Cardiac muscle cell (in vitro differentiated cells and primary cell): ENCODE results near the gene LRRC4C. TPM values are rescaled to one million over a fixed set of nuclear protein-coding genes. Genes with fewer than 3 reads are reported as not detected.

Experiments
- DNase-seq, 2 donors: peaks; one replicate each; pipeline versions ENCODE4 v3.0.0 to v3.0.0-alpha.2; 2010 to 2017; ENCODE audit warnings: low read depth in 1 of 2, low spot score in 1 of 2
- H3K27ac ChIP-seq: fragments of 200-600 bp; sonication (generic); 2 replicates; pipeline ENCODE4 v1.5.1; 2016
- H3K27me3 ChIP-seq: fragments of 200-600 bp; sonication (generic); 2 replicates; pipeline ENCODE4 v1.6.0; 2016; ENCODE audit warnings: control low read depth
- H3K36me3 ChIP-seq: fragments of 200-600 bp; sonication (generic); 2 replicates; pipeline ENCODE4 v1.5.1; 2016; ENCODE audit warnings: control low read depth
- H3K4me1 ChIP-seq: fragments of 200-600 bp; sonication (generic); 2 replicates; pipeline ENCODE4 v1.8.1; 2017; ENCODE audit warnings: low read depth, mild to moderate bottlenecking, mixed run types
- H3K4me3 ChIP-seq: fragments of 200-600 bp; sonication (generic); 2 replicates; pipeline ENCODE4 v1.5.1; 2016; ENCODE audit warnings: mild to moderate bottlenecking
- H3K9me3 ChIP-seq: fragments of 200-600 bp; sonication (generic); 2 replicates; pipeline ENCODE4 v1.5.1; 2017; ENCODE audit warnings: low read depth, mild to moderate bottlenecking, control low read depth
- polyA plus RNA-seq: library from polyadenylated mRNA; unstranded; fragments of >200 nt; fragmentation: Nextera tagmentation; extraction: Ambion mirVana; gene quantifications from 2 replicates; pipeline ENCODE4 v1.2.1, GENCODE V29; 2016
- total RNA-seq: library from RNA; depleted of rRNA; stranded (reverse); fragments of >200 nt; gene quantifications from 2 replicates; pipeline ENCODE4 v1.2.3, GENCODE V29; 2016
- TF ChIP-seq, protein P1 (sequence below): IDR thresholded peaks from 2 replicates; pipeline ENCODE4 v1.5.1; 2012; ENCODE audit warnings: low read depth, mild to moderate bottlenecking, low read length

LRRC4C gene
- total and polyA plus RNA-seq, 2 experiments from 2014 or later: 0.66 to 0.77 TPM

GRCh38 chr11:41449483-41450050, 9.9 kb downstream of the LRRC4C start:
- Histone ChIP-seq H3K9me3 (no peaks in the 10 kb centered on the region), H3K27me3 (no peaks in the 10 kb centered on the region), H3K36me3 (no peaks in the 10 kb centered on the region), H3K4me3 (no peak overlapping the region), H3K27ac (no peak overlapping the region), H3K4me1 (no peaks in the 10 kb centered on the region)
- DNase-seq: no peak
- TF ChIP-seq, protein P1, sequence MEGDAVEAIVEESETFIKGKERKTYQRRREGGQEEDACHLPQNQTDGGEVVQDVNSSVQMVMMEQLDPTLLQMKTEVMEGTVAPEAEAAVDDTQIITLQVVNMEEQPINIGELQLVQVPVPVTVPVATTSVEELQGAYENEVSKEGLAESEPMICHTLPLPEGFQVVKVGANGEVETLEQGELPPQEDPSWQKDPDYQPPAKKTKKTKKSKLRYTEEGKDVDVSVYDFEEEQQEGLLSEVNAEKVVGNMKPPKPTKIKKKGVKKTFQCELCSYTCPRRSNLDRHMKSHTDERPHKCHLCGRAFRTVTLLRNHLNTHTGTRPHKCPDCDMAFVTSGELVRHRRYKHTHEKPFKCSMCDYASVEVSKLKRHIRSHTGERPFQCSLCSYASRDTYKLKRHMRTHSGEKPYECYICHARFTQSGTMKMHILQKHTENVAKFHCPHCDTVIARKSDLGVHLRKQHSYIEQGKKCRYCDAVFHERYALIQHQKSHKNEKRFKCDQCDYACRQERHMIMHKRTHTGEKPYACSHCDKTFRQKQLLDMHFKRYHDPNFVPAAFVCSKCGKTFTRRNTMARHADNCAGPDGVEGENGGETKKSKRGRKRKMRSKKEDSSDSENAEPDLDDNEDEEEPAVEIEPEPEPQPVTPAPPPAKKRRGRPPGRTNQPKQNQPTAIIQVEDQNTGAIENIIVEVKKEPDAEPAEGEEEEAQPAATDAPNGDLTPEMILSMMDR: no peak

- Histone ChIP-seq H3K36me3 (no peaks in the 10 kb centered on the region), H3K4me1 (no peaks in the 10 kb centered on the region), H3K9me3 (no peaks in the 10 kb centered on the region), H3K27me3 (no peaks in the 10 kb centered on the region), H3K4me3 (no peak overlapping the region), H3K27ac (no peak overlapping the region)
- DNase-seq: no peak
- TF ChIP-seq, protein P1: no peak
These were observed 12.9 kb downstream of the LRRC4C start for GRCh38 chr11:41446566-41446965.

- Histone ChIP-seq H3K27ac (no peak overlapping the region), H3K4me1 (no peaks in the 10 kb centered on the region), H3K9me3 (no peaks in the 10 kb centered on the region), H3K27me3 (no peaks in the 10 kb centered on the region), H3K4me3 (no peak overlapping the region), H3K36me3 (no peaks in the 10 kb centered on the region)
- DNase-seq: no peak
- TF ChIP-seq, protein P1: no peak
These were observed 13.3 kb downstream of the LRRC4C start for GRCh38 chr11:41446107-41446506.

GRCh38 chr11:41437006-41437490, 22.4 kb downstream of the LRRC4C start:
- TF ChIP-seq, protein P1: no peak
- H3K27ac ChIP-seq: no peak overlapping the region
- no peaks in the 10 kb centered on the region for H3K27me3 ChIP-seq
- no peaks in the 10 kb centered on the region for H3K36me3 ChIP-seq
- no peaks in the 10 kb centered on the region for H3K9me3 ChIP-seq
- no peak for DNase-seq
- no peak overlapping the region for H3K4me3 ChIP-seq
- no peaks in the 10 kb centered on the region for H3K4me1 ChIP-seq

- no peaks in the 10 kb centered on the region for H3K36me3 ChIP-seq
- H3K9me3 ChIP-seq: no peaks in the 10 kb centered on the region
- H3K4me3 ChIP-seq: no peak overlapping the region
- no peaks in the 10 kb centered on the region for H3K27me3 ChIP-seq
- H3K27ac ChIP-seq: no peak overlapping the region
- no peak for DNase-seq
- H3K4me1 ChIP-seq: no peaks in the 10 kb centered on the region
- TF ChIP-seq, protein P1: no peak
These were observed 23.9 kb downstream of the LRRC4C start for GRCh38 chr11:41435531-41435930.
